Thyroid gland (tissue), 4 donors: ENCODE data around the gene LRBA. TPM values are rescaled to one million over a fixed set of nuclear protein-coding genes. Genes with fewer than 3 reads are reported as not detected.

ENCODE experiments used
- DNase-seq, 2 donors: peaks; one replicate each; pipeline ENCODE4 v3.0.0-alpha.2; 2019
- H3K27ac ChIP-seq, 3 donors: fragments of 200-600 bp; sonication (generic); 1 replicate in 2 of 3; 2 replicates in 1 of 3; pipeline ENCODE4 v1.5.1; 2016 to 2019; ENCODE audit warnings: mild to moderate bottlenecking in 1 of 3, moderate library complexity in 1 of 3
- H3K27me3 ChIP-seq: fragments of 200-600 bp; sonication (generic); one replicate; pipeline ENCODE4 v1.5.1; 2019
- H3K36me3 ChIP-seq, 2 donors: fragments of 200-600 bp; sonication (generic); one replicate each; pipeline ENCODE4 v1.5.1; 2016 to 2019
- H3K4me1 ChIP-seq, 2 donors: fragments of 200-600 bp; sonication (generic); one replicate each; pipeline ENCODE4 v1.5.1; 2017 to 2019
- H3K4me3 ChIP-seq, 3 donors: fragments of 200-600 bp; sonication (generic); replicated peaks in 1 of 3; 1 replicate in 2 of 3; 2 replicates in 1 of 3; pipeline ENCODE4 v1.5.1; 2016; ENCODE audit warnings: mild to moderate bottlenecking in 1 of 3
- H3K9me3 ChIP-seq: fragments of 200-600 bp; sonication (generic); one replicate; pipeline ENCODE4 v1.5.1; 2017
- CTCF ChIP-seq, 6 experiments: fragments of 200-600 bp in 3 of 6; fragments of 450-650 bp in 3 of 6; sonication (generic) in 3 of 6; IDR thresholded peaks; one replicate each; pipeline ENCODE4 v1.5.1; 2016 to 2019; ENCODE audit warnings: antibody characterized with exemption in 6 of 6, mild to moderate bottlenecking in 2 of 6, inconsistent platforms in 1 of 6, moderate library complexity in 1 of 6
- POLR2A ChIP-seq, 2 donors: fragments of 450-650 bp; IDR thresholded peaks; one replicate each; pipeline ENCODE4 v1.6.1; 2017; ENCODE audit warnings: antibody characterized with exemption in 2 of 2, mild to moderate bottlenecking in 2 of 2, moderate library complexity in 1 of 2
- WGBS, 2 donors: methylation state at CpG; one replicate each; pipeline ENCODE4 v1.1.5; 2017; 5-methylcytosine and 5-hydroxymethylcytosine counted together
- intact Hi-C: fragments of 100-400 bp; cut with DNase I; formaldehyde crosslinking; loops from one replicate; pipeline ENCODE4 v1.15.1; 2023
- total RNA-seq, 4 donors: library from RNA; depleted of rRNA; stranded (reverse); fragments of >200 nt; gene quantifications; one replicate each; pipeline ENCODE4 v1.2.3, GENCODE V29; 2016

Gene LRBA
- total RNA-seq, 4 donors from 2014 or later: 98.9 to 127 (median 113) TPM

GRCh38 chr4:150315175-150315574 lies 699.9 kb downstream of the LRBA start:
- intact Hi-C loops: no loop called here

GRCh38 chr4:150314031-150314430 lies 701.1 kb downstream of the LRBA start:
- Histone ChIP-seq H3K4me1 (peaks cover 0 to 5% of the 10 kb centered on the region in 2 donors), H3K27ac (no peak overlapping the region), H3K36me3 (no peaks in the 10 kb centered on the region), H3K27me3 (no peaks in the 10 kb centered on the region), H3K4me3 (no peak overlapping the region), H3K9me3 (no peaks in the 10 kb centered on the region)
- DNase-seq: no peak
- WGBS, 2 donors: 94 to 99% methylated on average over 1 of the region's 1 CpG
- intact Hi-C loops: no loop called here
- no peak for TF ChIP-seq CTCF (IDR thresholded peaks at IDR 0.05)
- TF ChIP-seq POLR2A (IDR thresholded peaks at IDR 0.05): no peak

More at GRCh38 chr4:150315175-150315574, 699.9 kb downstream of the LRBA start:
- peaks cover 0 to 3% of the 10 kb centered on the region in 2 donors for H3K4me1 ChIP-seq
- no peak for DNase-seq
- H3K36me3 ChIP-seq: no peaks in the 10 kb centered on the region
- H3K27ac ChIP-seq: no peak overlapping the region
- 81% methylated on average over 8 of the region's 8 CpGs for WGBS, 2 donors
- H3K9me3 ChIP-seq: no peaks in the 10 kb centered on the region
- TF ChIP-seq POLR2A (IDR thresholded peaks at IDR 0.05) (no peak), CTCF (IDR thresholded peaks at IDR 0.05) (no peak)
- no peaks in the 10 kb centered on the region for H3K27me3 ChIP-seq
- no peak overlapping the region for H3K4me3 ChIP-seq

- no peak for TF ChIP-seq POLR2A (IDR thresholded peaks at IDR 0.05)
- TF ChIP-seq CTCF (IDR thresholded peaks at IDR 0.05): no peak
- intact Hi-C loops: no loop called here
- H3K27ac ChIP-seq: no peak overlapping the region
- no peaks in the 10 kb centered on the region for H3K36me3 ChIP-seq
- no peak for DNase-seq
- no peaks in the 10 kb centered on the region for H3K9me3 ChIP-seq
- 57 to 68% methylated on average over 4 of the region's 4 CpGs for WGBS, 2 donors
- H3K4me3 ChIP-seq: no peak overlapping the region
- H3K27me3 ChIP-seq: no peaks in the 10 kb centered on the region
- peaks cover 0 to 5% of the 10 kb centered on the region in 2 donors for H3K4me1 ChIP-seq
These were observed 704.8 kb downstream of the LRBA start for GRCh38 chr4:150310159-150310895.

GRCh38 chr4:150308824-150309472 lies 706.1 kb downstream of the LRBA start:
- no peaks in the 10 kb centered on the region for H3K9me3 ChIP-seq
- DNase-seq: no peak
- H3K4me1 ChIP-seq: peaks cover 0 to 5% of the 10 kb centered on the region in 2 donors
- no peak for TF ChIP-seq CTCF (IDR thresholded peaks at IDR 0.05)
- no peak for TF ChIP-seq POLR2A (IDR thresholded peaks at IDR 0.05)
- no peak overlapping the region for H3K27ac ChIP-seq
- H3K27me3 ChIP-seq: no peaks in the 10 kb centered on the region
- no peak overlapping the region for H3K4me3 ChIP-seq
- 95 to 97% methylated on average over 4 of the region's 4 CpGs for WGBS, 2 donors
- H3K36me3 ChIP-seq: no peaks in the 10 kb centered on the region
- intact Hi-C loops: no loop called here

GRCh38 chr4:150306719-150307118 lies 708.4 kb downstream of the LRBA start:
- H3K4me1 ChIP-seq: peaks cover 0 to 5% of the 10 kb centered on the region in 2 donors
- H3K36me3 ChIP-seq: no peaks in the 10 kb centered on the region
- H3K27ac ChIP-seq: no peak overlapping the region
- TF ChIP-seq POLR2A (IDR thresholded peaks at IDR 0.05) (no peak), CTCF (IDR thresholded peaks at IDR 0.05) (no peak)
- intact Hi-C loops: no loop called here
- H3K27me3 ChIP-seq: no peaks in the 10 kb centered on the region
- no peak overlapping the region for H3K4me3 ChIP-seq
- no peaks in the 10 kb centered on the region for H3K9me3 ChIP-seq
- WGBS, 2 donors: 95% methylated on average over 1 of the region's 1 CpG
- no peak for DNase-seq
